HepG2 (cell line): ENCODE measurements around the gene IDUA. TPM values are rescaled to one million over a fixed set of nuclear protein-coding genes. Genes with fewer than 3 reads are reported as not detected.

ENCODE experiments used
- CREM ChIP-seq, 2 experiments: sonication (generic) in 1 of 2; formaldehyde crosslinking in 1 of 2; IDR thresholded peaks; 2 replicates each; pipeline versions ENCODE4 v1.4.0 to v1.6.1; 2016 to 2020; ENCODE audit warnings: antibody characterized with exemption in 1 of 2, mild to moderate bottlenecking in 1 of 2, missing genetic modification reagents in 1 of 2
- FOSL2 ChIP-seq: sonication (generic); formaldehyde crosslinking; IDR thresholded peaks from 2 replicates; pipeline ENCODE4 v1.4.0; 2020; ENCODE audit warnings: missing genetic modification reagents
- FOXK1 ChIP-seq: sonication (generic); formaldehyde crosslinking; IDR thresholded peaks from 2 replicates; pipeline ENCODE4 v1.4.0; 2020; ENCODE audit warnings: low read depth, missing genetic modification reagents, borderline replicate concordance
- GATAD2A ChIP-seq: IDR thresholded peaks from 2 replicates; pipeline ENCODE4 v1.6.1; 2016
- MAZ ChIP-seq, 2 experiments: sonication (generic) in 1 of 2; formaldehyde crosslinking in 1 of 2; IDR thresholded peaks; 2 replicates each; pipeline versions ENCODE4 v1.5.0 to v1.6.1; 2012 to 2020; ENCODE audit warnings: low read depth in 2 of 2, mild to moderate bottlenecking in 2 of 2, borderline replicate concordance in 1 of 2, improper control_type of control experiment in 1 of 2, low read length in 1 of 2, missing genetic modification reagents in 1 of 2, moderate library complexity in 1 of 2
- SMYD3 ChIP-seq: sonication (generic); formaldehyde crosslinking; IDR thresholded peaks from 2 replicates; pipeline ENCODE4 v1.8.1; 2023; ENCODE audit warnings: mild to moderate bottlenecking, missing genetic modification reagents
- ZNF275 ChIP-seq: sonication (generic); formaldehyde crosslinking; IDR thresholded peaks from 2 replicates; pipeline ENCODE4 v1.8.0; 2022; ENCODE audit warnings: missing genetic modification reagents, mild to moderate bottlenecking, inconsistent platforms, borderline replicate concordance
- polyA plus RNA-seq, 8 experiments: library from polyadenylated mRNA; depleted of rRNA in 3 of 8; stranded (reverse) in 7 of 8; unstranded in 1 of 8; fragments of >200 nt; fragmentation: Illumina TruSeq in 4 of 8; extraction: Trizol in 4 of 8; gene quantifications; 2 replicates each; pipeline versions ENCODE4 v1.2.1 to v1.2.3, GENCODE V29; 2011 to 2016; ENCODE audit warnings: low read depth in 4 of 8, missing spikeins in 1 of 8, mixed read lengths in 1 of 8; ENCODE audit not compliant: insufficient read depth in 1 of 8
- total RNA-seq, 5 experiments: library from RNA; depleted of rRNA; stranded (reverse); fragments of >200 nt; fragmentation: Illumina TruSeq; extraction: Trizol; gene quantifications; 2 replicates each; pipeline ENCODE4 v1.2.3, GENCODE V29; 2016; ENCODE audit warnings: low read depth in 1 of 5
- TF ChIP-seq, protein P1 (sequence below), 2 experiments: IDR thresholded peaks; 2 replicates each; pipeline ENCODE4 v1.6.1; 2011 to 2012; ENCODE audit warnings: low read length in 2 of 2, borderline replicate concordance in 1 of 2, low read depth in 1 of 2, mild to moderate bottlenecking in 1 of 2, moderate library complexity in 1 of 2
- TF ChIP-seq, protein P2 (sequence below): sonication (generic); formaldehyde crosslinking; IDR thresholded peaks from 2 replicates; pipeline ENCODE4 v1.5.0; 2020; ENCODE audit warnings: mild to moderate bottlenecking, missing genetic modification reagents, borderline replicate concordance
- TF ChIP-seq, protein P3 (sequence below): sonication (generic); formaldehyde crosslinking; IDR thresholded peaks from 2 replicates; pipeline ENCODE4 v1.4.0; 2020; ENCODE audit warnings: mild to moderate bottlenecking, missing genetic modification reagents, borderline replicate concordance

Gene IDUA
- total and polyA plus RNA-seq, 2 of the 13 experiments (the other 11 are each of a cell fraction or from before 2014, with no cell fraction given) = 0.77 to 1.0 TPM

- TF ChIP-seq CREM (IDR thresholded peaks at IDR 0.05) = 0 out of 2 replicates have a peak, but pooled peaks have one; percentile 9
- no peak for TF ChIP-seq CREM (CRISPR knock-in tag; IDR thresholded peaks at IDR 0.05)
- TF ChIP-seq GATAD2A (CRISPR knock-in tag) = peak; percentile 32
- TF ChIP-seq, protein P1, sequence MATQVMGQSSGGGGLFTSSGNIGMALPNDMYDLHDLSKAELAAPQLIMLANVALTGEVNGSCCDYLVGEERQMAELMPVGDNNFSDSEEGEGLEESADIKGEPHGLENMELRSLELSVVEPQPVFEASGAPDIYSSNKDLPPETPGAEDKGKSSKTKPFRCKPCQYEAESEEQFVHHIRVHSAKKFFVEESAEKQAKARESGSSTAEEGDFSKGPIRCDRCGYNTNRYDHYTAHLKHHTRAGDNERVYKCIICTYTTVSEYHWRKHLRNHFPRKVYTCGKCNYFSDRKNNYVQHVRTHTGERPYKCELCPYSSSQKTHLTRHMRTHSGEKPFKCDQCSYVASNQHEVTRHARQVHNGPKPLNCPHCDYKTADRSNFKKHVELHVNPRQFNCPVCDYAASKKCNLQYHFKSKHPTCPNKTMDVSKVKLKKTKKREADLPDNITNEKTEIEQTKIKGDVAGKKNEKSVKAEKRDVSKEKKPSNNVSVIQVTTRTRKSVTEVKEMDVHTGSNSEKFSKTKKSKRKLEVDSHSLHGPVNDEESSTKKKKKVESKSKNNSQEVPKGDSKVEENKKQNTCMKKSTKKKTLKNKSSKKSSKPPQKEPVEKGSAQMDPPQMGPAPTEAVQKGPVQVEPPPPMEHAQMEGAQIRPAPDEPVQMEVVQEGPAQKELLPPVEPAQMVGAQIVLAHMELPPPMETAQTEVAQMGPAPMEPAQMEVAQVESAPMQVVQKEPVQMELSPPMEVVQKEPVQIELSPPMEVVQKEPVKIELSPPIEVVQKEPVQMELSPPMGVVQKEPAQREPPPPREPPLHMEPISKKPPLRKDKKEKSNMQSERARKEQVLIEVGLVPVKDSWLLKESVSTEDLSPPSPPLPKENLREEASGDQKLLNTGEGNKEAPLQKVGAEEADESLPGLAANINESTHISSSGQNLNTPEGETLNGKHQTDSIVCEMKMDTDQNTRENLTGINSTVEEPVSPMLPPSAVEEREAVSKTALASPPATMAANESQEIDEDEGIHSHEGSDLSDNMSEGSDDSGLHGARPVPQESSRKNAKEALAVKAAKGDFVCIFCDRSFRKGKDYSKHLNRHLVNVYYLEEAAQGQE (IDR thresholded peaks at IDR 0.05; ENCODE audit: borderline replicate concordance in 1 of 2, low read depth in 1 of 2, low read length in 2 of 2) = no peak
- TF ChIP-seq MAZ (IDR thresholded peaks at IDR 0.05; ENCODE audit: borderline replicate concordance, low read depth, low read length) = peak; percentile 13; the same call in 1 of the 2 replicates
- peak; percentile 3 for TF ChIP-seq MAZ (CRISPR knock-in tag; IDR thresholded peaks at IDR 0.05; ENCODE audit: low read depth)
- TF ChIP-seq ZNF275 = peak; percentile 73; the same call in 1 of the 2 replicates
- TF ChIP-seq FOSL2 (CRISPR knock-in tag) = peak; percentile 69
- TF ChIP-seq, protein P2, sequence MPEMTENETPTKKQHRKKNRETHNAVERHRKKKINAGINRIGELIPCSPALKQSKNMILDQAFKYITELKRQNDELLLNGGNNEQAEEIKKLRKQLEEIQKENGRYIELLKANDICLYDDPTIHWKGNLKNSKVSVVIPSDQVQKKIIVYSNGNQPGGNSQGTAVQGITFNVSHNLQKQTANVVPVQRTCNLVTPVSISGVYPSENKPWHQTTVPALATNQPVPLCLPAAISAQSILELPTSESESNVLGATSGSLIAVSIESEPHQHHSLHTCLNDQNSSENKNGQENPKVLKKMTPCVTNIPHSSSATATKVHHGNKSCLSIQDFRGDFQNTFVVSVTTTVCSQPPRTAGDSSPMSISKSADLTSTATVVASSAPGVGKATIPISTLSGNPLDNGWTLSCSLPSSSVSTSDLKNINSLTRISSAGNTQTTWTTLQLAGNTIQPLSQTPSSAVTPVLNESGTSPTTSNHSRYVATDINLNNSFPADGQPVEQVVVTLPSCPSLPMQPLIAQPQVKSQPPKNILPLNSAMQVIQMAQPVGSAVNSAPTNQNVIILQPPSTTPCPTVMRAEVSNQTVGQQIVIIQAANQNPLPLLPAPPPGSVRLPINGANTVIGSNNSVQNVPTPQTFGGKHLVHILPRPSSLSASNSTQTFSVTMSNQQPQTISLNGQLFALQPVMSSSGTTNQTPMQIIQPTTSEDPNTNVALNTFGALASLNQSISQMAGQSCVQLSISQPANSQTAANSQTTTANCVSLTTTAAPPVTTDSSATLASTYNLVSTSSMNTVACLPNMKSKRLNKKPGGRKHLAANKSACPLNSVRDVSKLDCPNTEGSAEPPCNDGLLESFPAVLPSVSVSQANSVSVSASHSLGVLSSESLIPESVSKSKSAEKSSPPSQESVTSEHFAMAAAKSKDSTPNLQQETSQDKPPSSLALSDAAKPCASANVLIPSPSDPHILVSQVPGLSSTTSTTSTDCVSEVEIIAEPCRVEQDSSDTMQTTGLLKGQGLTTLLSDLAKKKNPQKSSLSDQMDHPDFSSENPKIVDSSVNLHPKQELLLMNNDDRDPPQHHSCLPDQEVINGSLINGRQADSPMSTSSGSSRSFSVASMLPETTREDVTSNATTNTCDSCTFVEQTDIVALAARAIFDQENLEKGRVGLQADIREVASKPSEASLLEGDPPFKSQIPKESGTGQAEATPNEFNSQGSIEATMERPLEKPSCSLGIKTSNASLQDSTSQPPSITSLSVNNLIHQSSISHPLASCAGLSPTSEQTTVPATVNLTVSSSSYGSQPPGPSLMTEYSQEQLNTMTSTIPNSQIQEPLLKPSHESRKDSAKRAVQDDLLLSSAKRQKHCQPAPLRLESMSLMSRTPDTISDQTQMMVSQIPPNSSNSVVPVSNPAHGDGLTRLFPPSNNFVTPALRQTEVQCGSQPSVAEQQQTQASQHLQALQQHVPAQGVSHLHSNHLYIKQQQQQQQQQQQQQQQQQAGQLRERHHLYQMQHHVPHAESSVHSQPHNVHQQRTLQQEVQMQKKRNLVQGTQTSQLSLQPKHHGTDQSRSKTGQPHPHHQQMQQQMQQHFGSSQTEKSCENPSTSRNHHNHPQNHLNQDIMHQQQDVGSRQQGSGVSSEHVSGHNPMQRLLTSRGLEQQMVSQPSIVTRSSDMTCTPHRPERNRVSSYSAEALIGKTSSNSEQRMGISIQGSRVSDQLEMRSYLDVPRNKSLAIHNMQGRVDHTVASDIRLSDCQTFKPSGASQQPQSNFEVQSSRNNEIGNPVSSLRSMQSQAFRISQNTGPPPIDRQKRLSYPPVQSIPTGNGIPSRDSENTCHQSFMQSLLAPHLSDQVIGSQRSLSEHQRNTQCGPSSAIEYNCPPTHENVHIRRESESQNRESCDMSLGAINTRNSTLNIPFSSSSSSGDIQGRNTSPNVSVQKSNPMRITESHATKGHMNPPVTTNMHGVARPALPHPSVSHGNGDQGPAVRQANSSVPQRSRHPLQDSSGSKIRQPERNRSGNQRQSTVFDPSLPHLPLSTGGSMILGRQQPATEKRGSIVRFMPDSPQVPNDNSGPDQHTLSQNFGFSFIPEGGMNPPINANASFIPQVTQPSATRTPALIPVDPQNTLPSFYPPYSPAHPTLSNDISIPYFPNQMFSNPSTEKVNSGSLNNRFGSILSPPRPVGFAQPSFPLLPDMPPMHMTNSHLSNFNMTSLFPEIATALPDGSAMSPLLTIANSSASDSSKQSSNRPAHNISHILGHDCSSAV (CRISPR knock-in tag) = no peak
- TF ChIP-seq, protein P3, sequence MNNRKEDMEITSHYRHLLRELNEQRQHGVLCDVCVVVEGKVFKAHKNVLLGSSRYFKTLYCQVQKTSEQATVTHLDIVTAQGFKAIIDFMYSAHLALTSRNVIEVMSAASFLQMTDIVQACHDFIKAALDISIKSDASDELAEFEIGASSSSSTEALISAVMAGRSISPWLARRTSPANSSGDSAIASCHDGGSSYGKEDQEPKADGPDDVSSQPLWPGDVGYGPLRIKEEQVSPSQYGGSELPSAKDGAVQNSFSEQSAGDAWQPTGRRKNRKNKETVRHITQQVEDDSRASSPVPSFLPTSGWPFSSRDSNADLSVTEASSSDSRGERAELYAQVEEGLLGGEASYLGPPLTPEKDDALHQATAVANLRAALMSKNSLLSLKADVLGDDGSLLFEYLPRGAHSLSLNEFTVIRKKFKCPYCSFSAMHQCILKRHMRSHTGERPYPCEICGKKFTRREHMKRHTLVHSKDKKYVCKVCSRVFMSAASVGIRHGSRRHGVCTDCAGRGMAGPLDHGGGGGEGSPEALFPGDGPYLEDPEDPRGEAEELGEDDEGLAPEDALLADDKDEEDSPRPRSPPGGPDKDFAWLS (CRISPR knock-in tag) = no peak
- peak; percentile 29 for TF ChIP-seq FOXK1
- 0 out of 2 replicates have a peak, but pooled peaks have one; percentile 64 for TF ChIP-seq SMYD3 (CRISPR knock-in tag)
Measured at GRCh38 chr4:993111-994029, 6.5 kb downstream of the IDUA start, which contains the start of gene SLC26A1 (continued).
